ENCODE data around the gene NFATC2IP.

DNA sequence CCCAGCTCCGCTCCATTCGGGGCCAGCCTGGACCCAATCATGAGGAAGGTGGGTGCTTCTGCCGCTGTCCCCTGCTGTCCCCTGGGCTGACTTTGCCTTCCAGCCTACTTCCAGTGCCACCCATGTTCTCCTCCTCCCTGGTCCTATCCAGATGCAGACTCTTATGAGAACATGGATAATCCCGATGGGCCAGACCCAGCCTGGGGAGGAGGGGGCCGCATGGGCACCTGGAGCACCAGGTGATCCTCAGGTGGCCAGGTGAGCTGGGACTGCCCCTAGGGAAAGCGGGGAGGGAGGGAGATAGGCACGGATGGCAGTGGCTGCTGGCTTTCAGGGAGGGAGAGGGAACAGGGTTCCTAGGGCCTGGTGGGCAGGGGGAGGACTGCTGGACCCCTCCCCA, 12.0 kb upstream of the NFATC2IP start:
- TF ChIP-seq RAD21 (IDR thresholded peaks at IDR 0.05; ENCODE audit: low read depth): no peak
- TF ChIP-seq REST (IDR thresholded peaks at IDR 0.05; ENCODE audit: low read depth): no peak
- TF ChIP-seq EP300 (IDR thresholded peaks at IDR 0.05; ENCODE audit: borderline replicate concordance): no peak
- TF ChIP-seq YY1 (IDR thresholded peaks at IDR 0.05; ENCODE audit: low read depth): no peak
